ENCODE data around the gene ATP5ME.
"Not testable (repeated sequence)": the region's sequence is repeated elsewhere in the genome, so short reads cannot be mapped to it uniquely, and the experiment has no call there.

Gene ATP5ME, protein sequence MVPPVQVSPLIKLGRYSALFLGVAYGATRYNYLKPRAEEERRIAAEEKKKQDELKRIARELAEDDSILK

GRCh38 chr4:674172-675035 lies at the start of gene ATP5ME, which contains the start of gene MYL5:
Gene ATP5ME, minus strand, starts transcription at chr4:674276. Its CDS starts 29 bp downstream, at chr4:674247.
Gene MYL5, plus strand, starts transcription at chr4:674542. Its CDS starts 3,485 bp downstream, at chr4:678027.
- peak; percentile 90 for DNase-seq

DNA sequence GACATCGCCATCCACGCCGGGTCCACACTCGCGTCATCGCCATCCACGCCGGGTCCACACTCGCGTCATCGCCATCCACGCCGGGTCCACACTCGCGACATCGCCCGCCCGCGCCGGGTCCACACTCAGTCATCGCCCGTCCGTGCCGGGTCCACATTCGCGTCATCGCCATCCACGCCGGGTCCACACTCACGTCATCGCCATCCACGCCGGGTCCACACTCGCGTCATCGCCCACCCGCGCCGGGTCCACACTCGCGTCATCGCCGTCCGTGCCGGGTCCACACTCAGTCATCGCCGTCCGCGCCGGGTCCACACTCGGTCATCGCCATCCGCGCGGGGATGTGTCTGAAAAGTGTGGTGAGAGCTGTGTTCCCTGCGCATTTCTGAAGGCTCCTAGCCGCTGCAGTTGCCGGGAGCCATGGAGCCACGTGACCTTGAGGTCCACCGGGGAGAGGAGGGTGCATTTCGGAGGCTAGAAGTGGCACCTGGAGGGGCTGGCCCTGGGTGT lies 48.8 kb upstream of the ATP5ME start:
- DNase-seq: no peak

DNA sequence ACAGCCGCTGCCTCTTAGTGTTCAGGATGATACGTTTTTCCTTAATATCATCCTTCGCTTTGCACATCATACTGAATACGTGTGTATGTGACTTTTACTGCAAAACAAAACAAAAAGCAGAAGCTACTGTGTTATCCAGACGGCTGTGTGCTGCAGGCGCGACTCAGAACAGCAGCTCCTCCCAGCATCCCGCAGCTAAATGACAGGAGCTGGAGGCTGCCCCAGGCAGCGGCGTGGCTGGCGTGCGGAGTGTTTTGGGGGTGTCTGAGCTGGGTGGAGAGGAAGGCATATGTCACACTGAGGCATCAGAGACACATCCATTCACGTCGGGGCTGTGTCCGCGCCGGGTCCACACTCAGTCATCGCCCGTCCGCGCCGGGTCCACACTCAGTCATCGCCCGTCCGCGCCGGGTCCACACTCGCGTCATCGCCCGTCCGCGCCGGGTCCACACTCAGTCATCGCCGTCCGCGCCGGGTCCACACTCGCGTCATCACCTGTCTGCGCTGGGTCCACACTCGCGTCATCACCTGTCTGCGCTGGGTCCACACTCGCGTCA lies 48.2 kb upstream of the ATP5ME start:
- DNase-seq: peak; percentile 18

- no peak for DNase-seq
Observed at GRCh38 chr4:721261-722168, 47.4 kb upstream of the ATP5ME start.

- no peak for DNase-seq
Observed at GRCh38 chr4:720111-720860, 46.2 kb upstream of the ATP5ME start.

- no peak for DNase-seq
Observed at GRCh38 chr4:718460-718859, 44.4 kb upstream of the ATP5ME start.

DNA sequence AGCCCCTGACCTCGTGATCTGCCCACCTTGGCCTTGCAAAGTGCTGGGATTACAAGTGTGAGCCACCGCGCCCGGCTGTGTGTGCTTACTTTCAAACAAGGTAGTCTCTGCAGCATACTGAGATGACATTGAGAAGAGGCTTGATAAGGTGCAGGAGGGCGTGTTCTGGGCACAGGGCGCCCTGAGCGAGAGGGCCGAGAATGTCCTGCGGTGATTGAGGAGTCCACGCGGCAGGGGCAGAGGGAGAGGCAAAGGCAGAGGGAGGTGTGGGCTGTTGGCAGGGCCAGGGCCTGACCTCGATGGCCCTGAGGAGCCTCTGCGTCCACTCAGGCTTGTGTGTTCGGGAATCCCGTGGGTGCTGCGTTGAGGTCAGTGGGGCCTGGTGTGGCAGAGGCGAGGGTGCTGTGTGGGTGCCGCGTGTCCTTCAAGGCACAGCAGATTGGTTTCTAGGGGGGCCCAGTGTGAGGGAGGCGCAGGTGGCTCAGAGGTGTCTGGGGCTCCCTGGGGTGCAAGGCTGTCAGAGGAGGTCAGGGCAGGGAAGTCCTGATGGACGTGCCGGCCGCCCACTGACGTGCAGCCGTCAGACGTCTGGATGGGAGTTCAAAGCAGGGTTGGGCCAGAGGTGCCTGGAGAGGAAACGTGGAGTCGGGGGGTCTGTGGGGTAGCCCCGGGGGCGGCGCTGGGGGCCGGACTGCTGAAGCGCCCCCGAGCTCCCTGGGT lies 43.7 kb upstream of the ATP5ME start:
- no peak for DNase-seq

GRCh38 chr4:714087-714486 lies 40.0 kb upstream of the ATP5ME start:
- no peak for DNase-seq

DNA sequence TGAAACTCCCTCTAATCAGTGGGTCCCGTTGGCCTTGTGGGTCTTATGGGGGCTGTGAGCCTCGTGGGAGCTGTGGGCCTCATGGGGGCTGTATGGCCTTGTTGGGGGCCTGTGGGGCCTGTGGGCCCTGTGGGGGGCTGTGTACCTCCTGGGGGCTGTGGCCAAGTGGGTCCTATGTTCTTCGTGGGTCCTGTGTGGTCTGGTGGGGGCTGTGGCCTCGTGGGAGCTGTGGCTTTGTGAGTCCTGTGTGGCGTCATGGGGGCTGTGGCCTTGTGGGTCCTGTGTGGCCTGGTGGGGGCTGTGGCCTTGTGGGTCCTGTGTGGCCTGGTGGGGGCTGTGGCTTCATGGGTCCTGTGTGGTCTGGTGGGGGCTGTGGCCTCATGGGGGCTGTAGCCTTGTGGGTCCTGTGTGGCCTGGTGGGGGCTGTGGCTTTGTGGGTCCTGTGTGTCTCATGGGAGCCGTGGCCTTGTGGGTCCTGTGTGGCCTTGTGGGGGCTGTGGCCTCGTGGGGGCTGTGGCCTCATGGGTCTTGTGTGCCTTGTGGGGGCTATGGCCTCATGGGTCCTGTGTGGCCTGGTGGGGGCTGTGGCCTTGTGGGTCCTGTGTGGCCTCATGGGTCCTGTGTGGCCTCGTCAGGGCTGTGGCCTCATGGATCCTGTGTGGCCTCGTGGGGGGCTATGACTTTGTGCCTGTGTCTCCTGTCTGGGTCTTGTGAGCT lies 39.0 kb upstream of the ATP5ME start:
- no peak for DNase-seq

DNA sequence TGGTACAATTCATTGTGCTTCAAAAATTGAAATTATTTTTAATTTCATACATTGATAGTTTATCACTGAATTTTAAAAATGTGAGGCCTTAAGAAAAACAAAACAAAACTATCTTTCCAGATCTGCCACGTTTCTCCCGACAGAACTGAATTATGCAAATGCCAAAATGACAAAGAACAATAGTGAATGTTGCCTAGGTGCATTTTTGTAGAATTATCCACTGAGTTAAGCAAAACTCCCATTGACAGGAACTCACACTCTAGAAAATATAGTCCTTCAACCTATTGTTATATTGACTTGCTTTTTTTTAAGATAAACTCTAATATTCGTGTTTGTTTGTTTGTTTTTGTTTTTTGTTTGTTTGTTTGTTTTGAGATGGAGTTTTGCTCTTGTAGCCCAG lies 38.0 kb upstream of the ATP5ME start:
- no peak for DNase-seq

- no peak for DNase-seq
Observed at GRCh38 chr4:710916-711315, 36.8 kb upstream of the ATP5ME start.

GRCh38 chr4:710116-710515 lies 36.0 kb upstream of the ATP5ME start:
- DNase-seq: no peak

GRCh38 chr4:709348-709747 lies 35.3 kb upstream of the ATP5ME start:
- no peak for DNase-seq

DNA sequence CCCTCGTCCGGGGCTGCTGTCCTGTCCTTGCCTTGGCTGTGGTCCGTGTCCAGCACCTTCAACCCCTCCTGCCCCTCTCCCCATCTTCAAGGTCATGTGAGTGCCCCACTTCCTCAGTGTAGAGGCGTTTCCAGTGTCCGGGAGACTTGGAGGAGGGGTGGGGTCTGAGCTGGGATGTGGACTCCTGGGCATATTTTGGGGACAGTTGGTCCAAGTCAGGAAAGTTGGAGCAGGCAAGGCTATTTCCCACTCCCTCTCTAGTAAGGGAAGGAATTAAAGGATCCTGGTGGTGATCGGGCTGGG lies 34.5 kb upstream of the ATP5ME start:
- DNase-seq: no peak

DNA sequence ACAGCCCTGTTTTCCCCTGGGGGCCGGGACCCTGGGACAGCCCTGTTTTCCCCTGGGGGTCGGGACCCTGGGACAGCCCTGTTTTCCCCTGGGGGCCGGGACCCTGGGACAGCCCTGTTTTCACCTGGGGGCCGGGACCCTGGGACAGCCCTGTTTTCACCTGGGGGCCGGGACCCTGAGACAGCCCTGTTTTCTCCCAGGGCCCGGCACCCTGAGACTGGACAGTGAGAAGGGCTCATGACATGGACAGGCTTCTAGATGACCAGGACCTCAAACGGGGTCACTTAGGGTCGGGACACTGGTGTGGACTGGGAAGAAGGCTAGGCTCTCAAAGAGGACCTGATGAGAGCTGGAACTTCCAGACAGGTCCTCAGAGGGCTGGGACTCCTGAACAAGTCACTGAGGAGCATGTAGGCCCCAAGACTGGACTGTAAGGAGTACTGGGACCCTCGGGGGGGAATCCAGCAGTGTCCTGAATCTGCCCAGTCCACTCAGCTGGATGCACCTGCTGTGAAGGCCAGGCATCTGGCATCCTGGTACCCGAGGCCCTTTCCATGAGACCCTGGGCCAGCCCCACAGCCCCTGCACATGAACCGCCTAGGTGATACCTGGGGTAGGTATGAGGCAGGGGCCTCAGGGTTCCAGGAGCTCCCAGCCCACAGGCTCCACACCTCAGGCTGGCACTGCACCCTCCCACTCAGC lies 34.0 kb upstream of the ATP5ME start:
- no peak for DNase-seq

- DNase-seq: no peak
Observed at GRCh38 chr4:706834-707598, 32.9 kb upstream of the ATP5ME start.

DNA sequence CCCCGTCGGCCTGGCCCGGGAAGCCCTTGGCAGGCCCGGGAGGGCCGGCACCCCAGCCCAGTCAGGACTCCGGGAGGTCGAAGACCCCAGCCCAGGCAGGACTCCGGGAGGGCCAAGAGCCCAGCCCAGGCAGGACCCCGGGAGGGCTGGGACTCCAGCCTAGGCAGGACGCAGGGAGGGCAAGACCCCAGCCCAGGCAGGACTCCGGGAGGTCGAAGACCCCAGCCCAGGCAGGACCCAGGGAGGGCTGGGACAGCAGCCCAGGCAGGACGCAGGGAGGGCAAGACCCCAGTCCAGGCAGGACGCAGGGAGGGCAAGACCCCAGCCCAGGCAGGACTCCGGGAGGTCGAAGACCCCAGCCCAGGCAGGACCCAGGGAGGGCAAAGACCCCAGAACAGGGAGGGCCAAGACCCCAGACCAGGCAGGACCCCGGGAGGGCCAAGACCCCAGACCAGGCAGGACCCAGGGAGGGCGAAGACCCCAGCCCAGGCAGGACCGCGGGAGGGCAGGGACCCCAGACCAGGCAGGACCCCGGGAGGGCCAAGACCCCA lies 32.1 kb upstream of the ATP5ME start:
- not testable (repeated sequence) for DNase-seq

- DNase-seq: peak; percentile 80
Observed at GRCh38 chr4:705278-706082, 31.4 kb upstream of the ATP5ME start, which contains the start of gene PCGF3. Gene PCGF3, plus strand, starts transcription at chr4:705832. Its CDS starts 27,849 bp downstream, at chr4:733681.
